Measurements from ENCODE around the gene IKZF4.
"Not testable (repeated sequence)": the region's sequence is repeated elsewhere in the genome, so short reads cannot be mapped to it uniquely, and the experiment has no call there.

IKZF4 gene

DNA sequence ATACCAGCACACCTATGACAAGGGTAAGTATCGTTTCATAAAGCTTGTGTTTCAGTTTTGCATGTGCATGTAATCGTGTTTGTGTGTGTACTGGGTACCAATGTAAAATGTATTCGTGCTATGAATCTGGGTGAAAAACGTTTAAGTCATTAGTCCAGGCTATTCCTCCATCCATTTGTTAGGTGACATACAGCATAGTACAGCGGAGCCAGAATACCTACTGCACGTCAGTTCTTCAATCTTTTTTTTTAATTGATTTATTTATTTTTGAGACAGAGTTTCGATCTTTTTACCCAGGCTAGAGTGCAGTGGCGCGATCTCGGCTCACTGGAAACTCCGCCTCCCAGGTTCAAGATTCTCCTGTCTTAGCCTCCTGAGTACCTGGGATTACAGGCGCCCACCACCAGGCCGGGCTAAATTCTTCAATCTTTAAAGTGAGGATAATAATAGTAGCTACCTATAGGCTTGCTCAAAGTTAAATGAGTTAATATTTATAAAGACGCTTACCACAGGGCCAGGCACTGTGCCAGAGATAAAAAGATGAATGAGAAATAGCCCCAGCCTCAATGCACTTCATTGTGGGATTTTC is 20.2 kb downstream of the IKZF4 start:
- no peak for DNase-seq

DNA sequence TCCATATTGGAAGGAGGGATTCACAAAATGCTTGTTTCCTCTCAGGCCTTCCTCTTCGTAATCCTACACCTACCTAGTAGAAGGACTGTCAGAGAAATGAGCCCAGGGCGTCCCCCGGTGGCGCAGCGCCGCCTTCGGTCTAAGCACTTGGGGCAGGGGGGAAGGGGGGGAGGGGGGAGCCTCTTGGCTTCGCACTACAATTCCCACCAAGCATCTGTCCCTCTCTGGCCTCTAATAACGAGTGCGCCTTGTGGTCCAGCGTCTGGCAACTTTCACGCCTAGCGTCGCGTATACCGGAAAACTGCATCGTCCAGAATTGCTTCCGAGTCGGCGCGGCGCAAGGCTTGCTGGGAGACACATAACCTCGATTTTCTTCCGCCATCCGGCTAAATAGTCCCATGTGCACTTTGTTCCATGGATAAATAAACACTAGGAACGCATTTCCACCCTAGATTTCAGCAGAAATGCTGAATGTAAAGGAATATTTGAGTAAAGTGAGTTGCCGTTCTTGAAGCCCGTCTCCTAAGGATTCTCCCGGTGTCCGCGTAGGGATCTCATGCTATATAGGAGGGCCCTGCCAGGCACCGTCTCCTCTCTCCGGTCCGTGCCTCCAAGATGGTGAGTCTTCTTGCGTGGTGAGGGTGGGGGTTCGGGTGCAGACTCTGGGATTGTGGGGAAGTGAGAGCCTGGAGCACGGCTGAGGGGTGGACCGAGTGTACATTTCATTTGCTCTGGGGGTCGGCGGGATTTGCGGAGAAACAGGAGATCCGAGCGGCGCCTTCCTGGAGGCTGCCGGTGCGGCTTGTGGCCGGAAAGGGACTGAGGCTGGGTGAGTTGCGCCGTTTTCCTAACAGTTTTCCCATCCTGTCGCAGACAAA is 20.9 kb downstream of the IKZF4 start, which contains the start of gene RPS26:
Gene RPS26, plus strand, starts transcription at position 367 of the 878 bp plus-strand sequence. Its CDS starts 249 bp downstream, at position 616.
- peak; percentile 85 for DNase-seq

DNA sequence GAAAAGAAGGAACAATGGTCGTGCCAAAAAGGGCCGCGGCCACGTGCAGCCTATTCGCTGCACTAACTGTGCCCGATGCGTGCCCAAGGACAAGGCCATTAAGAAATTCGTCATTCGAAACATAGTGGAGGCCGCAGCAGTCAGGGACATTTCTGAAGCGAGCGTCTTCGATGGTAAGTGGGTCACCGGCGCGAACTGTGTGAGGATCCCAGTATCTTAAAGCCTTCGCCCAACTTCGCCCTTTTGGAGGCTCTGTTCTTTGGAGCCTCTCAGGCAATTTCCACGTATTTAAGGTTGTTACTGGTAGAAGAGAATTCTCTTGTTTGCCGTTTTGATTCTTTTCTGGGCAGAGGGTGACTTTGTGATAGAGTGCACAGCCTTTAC is 21.6 kb downstream of the IKZF4 start:
- DNase-seq, result not testable (repeated sequence)

DNA sequence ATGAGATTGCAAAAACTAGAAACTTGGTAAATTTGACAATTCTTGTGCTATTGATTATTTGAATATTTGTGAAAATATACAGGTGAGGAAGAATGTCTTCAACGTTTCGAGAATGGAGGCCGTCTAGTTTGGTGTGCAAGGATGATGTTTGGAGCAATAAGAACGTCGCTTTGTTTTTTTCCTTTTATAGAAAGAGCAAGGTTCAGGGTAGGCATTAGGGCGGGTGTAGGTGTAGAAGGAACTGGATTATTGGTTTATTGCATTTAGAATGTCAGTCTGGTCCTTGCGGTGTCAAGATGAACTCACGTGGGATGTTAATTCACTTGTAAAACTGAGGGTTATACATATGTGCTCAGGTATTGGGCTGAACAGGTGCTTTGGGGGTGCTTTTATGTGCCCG is 22.0 kb downstream of the IKZF4 start:
- DNase-seq, result no peak

DNA sequence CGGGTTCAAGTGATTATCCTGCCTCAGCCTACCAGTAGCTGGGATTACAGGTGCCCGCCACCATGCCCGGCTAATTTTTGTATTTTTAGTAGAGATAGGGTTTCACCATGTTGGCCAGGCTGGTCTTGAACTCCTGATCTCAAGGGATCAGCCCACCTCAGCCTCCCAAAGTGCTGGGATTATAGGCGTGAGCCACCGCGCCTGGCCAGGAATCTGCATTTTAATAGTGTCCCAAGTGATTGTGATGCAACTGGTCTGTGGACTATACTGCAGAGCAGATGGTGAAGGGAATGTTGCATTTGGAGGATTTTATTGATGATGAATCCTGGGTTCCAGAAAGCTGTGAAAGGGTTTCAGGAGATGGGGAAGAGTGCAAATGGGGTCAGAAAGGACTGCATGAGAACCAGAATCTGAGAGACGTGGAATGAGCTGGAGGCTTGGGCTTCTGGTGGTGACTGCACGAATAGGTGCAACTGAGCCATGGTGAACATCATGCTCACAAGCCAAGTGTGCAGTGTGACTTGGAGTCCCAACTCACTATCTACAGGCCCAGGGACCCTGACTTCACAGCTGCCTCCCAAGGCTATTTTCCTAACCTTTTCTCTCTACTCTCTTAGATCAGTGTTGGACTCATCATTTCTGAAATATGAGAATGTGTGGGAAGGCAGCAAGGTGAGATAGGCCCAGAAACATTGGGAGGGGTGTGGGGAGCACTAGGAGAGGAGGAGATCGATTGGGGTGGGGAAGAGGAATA is 25.4 kb downstream of the IKZF4 start:
- DNase-seq, result no peak

DNA sequence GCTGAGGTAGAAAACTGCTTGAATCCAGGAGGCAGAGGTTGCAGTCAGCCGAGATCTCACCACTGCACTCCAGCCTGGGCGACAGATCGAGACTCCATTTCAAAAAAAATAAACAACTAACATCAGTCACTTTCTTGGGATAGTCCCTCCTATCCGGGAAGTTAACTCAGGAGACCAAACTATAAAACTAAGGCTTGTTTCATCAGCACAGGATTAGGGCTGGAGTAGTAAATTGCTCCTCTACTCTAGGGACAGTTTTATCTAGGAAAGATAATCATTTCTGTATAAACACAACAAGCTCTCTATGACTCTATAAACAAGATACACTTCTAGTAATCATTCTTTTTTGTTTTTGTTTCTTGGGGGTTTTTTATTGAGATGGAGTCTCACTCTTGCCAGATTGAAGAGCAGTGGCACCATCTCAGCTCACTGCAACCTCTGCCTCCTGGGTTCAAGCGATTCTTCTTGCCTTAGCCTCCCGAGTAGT is 32.6 kb downstream of the IKZF4 start:
- DNase-seq, result no peak

DNA sequence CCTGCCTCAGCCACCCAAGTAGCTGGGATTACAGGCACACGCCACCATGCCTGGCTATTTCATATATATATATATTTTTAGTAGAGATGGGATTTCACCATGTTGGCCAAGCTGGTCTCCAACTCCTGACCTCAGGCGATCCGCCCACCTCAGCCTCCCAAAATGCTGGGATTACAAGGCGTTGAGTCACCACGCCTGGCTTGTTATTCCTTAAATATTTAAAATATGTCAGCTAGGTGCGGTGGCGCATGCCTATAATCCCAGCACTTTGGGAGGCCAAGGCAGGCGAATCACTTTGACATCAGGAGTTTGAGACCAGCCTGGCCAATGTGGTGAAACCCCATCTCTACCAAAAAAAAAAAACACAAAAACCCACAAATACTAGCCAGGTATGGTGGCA is 39.1 kb downstream of the IKZF4 start:
- DNase-seq, result not testable (repeated sequence)

DNA sequence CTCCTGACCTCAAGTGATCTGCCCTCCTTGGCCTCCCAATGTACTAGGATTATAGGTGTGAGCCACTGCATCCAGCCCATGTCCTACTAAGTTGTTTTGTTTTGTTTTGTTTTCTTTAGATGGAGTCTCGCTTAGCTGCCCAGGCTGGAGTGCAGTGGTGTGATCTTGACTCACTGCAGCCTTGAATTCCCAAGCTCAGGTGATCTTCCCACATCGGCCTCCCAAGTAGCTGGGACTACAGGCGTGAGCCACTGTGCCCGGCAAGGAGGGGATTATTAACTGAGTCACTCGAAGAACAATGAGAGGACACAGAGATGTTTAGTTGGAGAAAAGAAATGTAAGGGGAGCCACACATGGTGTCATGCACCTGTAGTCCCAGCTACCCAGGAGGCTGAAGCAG is 41.1 kb downstream of the IKZF4 start:
- no peak for DNase-seq

DNA sequence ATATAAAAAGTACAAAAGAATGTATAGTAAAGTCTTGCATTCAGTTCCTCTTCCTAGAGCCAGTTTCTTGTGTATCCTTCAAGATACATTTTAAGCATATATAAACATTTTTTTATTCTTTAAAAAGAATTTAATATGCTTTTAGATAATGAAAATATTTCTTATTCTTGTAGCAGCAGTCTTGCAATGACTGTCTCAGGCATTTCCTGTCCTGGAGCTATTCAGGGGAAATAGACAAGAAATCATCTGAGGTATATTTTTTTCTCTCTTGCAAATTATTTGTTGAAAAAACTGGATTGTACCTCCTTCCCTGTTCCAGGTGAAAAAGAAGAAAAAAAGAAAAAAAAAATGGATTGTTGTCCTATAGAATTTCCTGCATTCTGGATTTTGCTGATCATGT is 42.2 kb downstream of the IKZF4 start:
- no peak for DNase-seq

DNA sequence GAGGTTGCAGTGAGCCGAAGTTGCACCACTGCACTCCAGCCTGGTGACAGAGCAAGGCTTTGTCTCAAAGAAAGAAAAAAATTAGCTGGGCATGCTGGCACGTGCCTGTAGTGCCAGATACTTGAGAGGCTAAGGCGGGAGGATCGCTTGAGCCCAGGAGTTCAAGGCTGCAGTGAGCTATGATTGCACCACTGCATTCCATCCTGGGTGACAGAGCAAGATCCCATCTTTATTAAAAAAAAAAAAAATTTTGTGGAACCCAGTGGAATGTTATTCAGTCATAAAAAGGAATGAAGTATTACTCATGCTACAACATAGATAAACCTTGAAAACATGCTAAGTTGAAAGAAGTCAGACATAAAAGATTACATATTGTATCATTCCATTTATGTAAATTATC is 50.8 kb downstream of the IKZF4 start:
- DNase-seq, result no peak

DNA sequence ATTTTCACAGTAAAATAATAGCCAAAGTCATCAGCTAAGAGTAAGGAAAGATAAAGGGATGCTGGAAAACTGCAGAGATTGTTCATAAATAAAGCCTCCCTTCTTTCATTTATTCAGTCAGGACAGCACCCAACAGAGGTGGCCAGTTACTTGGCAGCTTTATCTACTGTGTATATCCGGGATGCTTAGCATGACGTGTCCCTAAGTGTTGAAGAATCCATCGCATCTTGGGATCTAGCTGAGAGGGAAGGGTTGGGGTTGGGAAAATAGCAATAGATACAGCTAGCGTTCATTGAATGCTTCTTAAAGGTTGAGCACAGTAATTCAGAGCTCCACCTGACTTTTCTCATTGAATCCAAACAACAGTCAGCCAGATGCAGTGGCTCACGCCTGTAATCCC is 53.6 kb downstream of the IKZF4 start:
- DNase-seq, result no peak

DNA sequence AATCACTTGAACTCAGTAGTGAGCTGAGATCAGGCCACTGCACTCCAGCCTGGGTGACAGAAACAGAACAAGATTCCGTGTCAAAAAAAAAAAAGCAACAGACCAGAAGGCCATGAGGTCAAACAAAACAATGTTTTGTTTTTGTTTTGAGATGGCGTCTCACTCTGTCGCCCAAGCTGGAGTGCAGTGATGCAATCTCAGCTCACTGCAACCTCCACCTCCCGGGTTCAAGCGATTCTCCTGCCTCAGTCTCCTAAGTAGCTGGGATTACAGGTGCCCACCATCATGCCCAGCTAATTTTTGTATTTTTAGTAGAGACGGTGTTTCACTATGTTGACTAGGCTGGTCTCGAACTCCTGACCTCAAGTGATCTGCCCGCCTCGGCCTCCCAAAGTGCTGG is 57.1 kb downstream of the IKZF4 start:
- not testable (repeated sequence) for DNase-seq

DNA sequence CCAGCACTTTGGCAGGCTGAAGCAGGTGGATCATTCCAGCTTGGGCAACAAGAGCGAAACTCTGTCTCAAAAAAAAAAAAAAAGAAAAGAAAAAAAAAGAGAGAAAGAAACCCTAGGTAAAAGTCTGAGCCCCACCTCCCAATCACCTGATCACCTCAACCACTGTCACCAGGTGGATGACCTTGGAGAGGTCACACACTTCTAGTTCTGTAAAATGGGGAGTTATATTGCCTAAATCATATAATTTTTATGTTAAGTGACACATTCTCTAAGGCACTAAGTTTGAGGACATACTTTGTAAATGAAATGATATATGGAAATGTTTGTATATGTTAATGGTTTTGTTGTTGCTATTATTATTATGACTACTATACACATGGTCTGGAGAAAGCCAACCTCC is 57.6 kb downstream of the IKZF4 start:
- DNase-seq, result no peak

DNA sequence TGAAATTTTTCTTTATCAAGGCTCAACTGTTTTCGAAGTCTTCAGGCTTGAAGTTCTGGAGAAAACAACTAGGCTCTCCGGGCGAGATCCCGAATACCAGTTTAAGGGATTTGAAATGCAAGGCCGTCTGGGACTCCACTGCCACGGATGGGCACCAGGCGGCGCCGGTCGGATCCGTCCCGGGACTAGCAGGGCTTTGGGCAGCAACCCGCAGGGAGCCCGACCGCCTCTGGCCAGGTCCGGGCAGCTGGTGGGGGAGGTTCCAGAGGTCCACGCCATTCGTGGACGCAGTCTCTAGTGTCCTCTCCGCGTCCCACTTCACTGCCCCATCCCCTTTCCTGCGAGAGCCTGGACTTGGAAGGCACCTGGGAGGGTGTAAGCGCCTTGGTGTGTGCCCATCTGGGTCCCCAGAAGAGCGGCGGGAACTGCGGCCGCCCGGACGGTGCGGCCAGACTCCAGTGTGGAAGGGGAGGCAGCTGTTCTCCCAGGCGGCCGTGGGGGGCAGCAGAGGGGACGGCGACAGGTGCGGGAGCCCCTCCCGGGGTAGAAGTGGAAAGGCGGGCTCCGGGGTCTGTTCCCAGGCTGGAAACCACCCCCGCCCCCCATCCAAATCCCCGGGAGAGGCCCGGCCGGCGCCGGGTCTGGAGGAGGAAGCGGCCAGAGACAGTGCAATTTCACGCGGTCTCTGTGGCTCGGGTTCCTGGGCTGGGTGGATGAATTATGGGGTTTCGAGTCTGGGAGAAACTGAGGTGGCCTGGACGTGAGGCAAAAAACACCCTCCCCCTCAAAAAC is 58.3 kb downstream of the IKZF4 start:
- DNase-seq, result peak; percentile 48

DNA sequence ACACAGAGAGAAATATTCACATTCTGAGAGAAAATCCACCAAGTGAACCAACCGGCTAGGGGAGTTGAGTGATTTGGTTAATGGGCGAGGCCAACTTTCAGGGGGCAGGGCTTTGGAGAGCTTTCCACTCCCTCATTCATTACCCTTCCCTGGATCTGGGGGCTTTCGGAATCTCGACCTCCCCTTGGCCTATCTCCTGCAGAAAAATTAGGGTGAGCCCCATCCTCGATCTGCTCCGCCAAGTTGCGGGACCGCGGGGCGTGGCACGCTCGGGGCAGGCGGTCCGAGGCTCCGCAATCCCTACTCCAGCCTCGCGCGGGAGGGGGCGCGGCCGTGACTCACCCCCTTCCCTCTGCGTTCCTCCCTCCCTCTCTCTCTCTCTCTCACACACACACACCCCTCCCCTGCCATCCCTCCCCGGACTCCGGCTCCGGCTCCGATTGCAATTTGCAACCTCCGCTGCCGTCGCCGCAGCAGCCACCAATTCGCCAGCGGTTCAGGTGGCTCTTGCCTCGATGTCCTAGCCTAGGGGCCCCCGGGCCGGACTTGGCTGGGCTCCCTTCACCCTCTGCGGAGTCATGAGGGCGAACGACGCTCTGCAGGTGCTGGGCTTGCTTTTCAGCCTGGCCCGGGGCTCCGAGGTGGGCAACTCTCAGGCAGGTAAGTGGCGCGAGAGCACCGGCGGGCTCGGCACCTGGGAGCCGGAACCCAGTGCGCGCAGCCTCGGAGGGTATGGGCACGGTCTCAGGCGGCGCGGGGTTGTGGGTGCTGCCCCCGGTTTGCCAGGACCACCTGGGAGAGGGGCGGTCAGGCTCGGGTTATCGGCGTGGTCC is 59.1 kb downstream of the IKZF4 start, which contains the start of gene ERBB3:
Gene ERBB3, plus strand, starts transcription at position 443 of the 833 bp plus-strand sequence. Its CDS starts 136 bp downstream, at position 579.
- peak; percentile 56 for DNase-seq

DNA sequence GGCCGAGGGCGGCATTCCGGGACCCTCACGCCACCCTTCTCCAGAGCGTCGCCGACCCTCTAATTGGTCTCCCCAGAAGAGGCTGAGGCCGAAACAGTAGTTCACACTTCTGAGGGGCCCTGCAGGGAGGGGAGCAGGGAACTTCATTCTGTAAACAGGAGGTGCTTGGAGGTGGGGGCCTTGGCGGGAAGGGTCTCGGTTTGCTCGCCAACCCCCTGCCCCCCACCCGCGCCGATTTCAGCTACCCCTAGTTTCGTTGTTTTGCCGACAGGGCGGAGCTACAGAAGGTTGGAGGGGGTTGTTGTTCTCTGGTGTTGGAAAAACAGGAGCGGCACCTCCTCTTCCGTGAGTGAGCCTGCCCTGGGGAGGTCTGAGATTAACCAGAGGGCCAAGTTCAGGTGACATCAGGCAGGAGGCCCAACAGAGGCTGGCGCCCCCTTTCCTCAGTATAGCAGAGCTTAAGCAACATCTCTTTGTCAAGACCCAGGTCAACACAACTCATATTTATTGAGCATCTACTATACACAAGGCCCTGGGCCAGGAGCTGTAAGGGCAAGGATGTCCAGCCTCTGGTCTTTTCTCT is 59.8 kb downstream of the IKZF4 start:
- DNase-seq, result no peak

DNA sequence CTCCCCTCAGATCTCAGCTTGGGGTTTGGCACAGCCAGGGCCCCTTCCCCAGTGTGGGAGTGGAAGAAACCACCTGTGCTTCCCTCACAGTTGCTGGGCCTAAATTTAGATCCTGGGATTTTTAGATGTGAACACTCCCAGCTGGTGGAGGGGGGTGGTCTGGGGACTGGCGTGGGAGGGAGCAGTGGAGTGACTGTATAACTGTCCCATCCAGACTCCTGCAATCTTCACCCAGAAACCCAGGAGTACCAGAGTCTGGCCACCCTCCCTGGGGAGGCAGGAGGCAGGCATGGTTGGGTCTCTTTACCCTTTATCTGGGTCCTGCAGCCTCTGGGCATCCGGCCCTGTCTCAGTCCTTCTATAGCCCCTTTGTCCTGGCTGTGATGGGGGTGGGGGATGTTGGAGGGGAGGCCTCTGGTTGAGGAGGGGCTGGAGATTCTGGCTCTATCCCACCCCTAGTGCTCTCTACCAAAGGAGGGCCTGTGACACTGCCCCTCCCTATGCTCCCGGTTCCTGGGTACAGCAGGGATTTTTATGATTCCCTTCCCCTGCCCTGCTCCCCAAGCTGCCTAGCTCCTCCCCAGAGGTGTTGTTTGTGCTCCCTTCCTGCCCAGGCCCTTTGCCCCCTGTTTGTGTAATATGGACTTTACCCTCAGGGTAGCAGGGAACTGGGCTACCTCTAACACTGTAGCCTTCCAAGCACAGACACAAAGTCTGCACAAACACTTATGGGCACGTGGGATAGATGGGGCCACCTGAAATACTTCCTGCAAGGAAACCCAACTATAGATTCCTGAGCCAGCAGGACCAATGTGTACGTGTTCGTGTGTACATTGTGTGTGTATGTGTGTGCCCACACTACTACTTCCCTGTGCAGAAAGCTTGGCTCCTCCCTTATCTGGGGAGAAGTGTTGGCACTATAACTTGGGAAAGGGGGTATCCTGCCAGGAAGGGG is 60.8 kb downstream of the IKZF4 start:
- no peak for DNase-seq

DNA sequence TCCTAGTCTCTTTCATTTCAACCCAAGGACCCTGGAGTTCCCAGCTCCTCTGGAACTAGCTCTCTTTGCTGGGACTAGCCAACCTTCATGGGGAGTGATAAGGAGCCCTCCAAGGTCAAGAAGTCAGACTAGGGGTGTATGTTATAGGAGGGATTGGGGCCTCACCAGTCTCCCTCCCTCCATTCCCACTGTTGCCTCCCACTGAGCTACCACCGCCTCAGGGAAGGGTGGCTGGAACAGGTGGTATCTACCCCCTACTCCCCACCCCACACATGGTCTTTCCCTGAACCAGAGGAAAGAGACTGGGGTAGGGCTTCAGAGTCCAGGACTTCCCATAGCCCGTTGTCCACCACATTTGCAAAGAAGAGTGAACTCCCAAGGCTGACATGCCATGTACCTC is 61.5 kb downstream of the IKZF4 start:
- DNase-seq, result no peak

DNA sequence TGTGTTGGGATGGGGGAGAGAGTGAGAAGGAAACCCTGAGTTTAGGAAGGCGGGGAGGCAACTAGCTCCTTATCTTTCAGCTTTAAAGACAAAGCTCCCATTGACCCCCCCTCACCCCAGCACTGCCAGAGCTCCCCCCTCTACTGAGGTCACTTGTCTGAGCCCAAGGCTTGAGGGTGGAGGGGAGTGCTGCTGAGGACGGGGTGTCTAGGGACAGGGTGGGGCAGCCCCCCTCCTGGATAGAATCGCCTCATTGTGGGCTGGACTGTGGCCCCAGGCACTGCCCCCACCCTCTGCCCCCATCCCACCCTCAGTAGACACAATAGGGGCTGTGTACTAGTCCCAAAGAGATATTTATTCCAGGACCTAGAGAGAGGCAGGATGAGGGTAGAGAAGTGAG is 62.1 kb downstream of the IKZF4 start:
- DNase-seq, result no peak

All from T-helper 9 cell (primary cell).